Heart left ventricle (tissue), 16 donors: Measurements from ENCODE around the gene TEX261. TPM values are rescaled to one million over a fixed set of nuclear protein-coding genes. Genes with fewer than 3 reads are reported as not detected.
A peak's percentile ranks its signal among the peaks of the same experiment; 100 is the strongest.

Source experiments
- ATAC-seq, 4 donors: fragments of 200-7000 bp; cut with Tn5 transposase; one replicate each; pipeline ENCODE4 v1.9.1; 2020 to 2022; ENCODE audit warnings: moderate library complexity in 4 of 4, mild to moderate bottlenecking in 3 of 4, moderate number of reproducible peaks in 1 of 4
- DNase-seq, 5 donors: peaks; one replicate each; pipeline ENCODE4 v3.0.0-alpha.2; 2020
- H3K27ac ChIP-seq, 12 donors: fragments of 200-600 bp; sonication (generic) in 4 of 12; one replicate each; pipeline versions ENCODE4 v1.5.0 to v1.8.0; 2016 to 2022; ENCODE audit warnings: mild to moderate bottlenecking in 2 of 12
- H3K27me3 ChIP-seq, 9 donors: fragments of 200-600 bp; sonication (generic) in 2 of 9; one replicate each; pipeline versions ENCODE4 v1.5.1 to v1.8.0; 2016 to 2022; ENCODE audit warnings: mild to moderate bottlenecking in 3 of 9
- H3K36me3 ChIP-seq, 9 donors: fragments of 200-600 bp; sonication (generic) in 2 of 9; one replicate each; pipeline versions ENCODE4 v1.5.0 to v1.8.0; 2018 to 2022; ENCODE audit warnings: mild to moderate bottlenecking in 2 of 9
- H3K4me1 ChIP-seq, 12 donors: fragments of 200-600 bp; sonication (generic) in 4 of 12; one replicate each; pipeline versions ENCODE4 v1.5.0 to v1.8.0; 2016 to 2022; ENCODE audit warnings: mild to moderate bottlenecking in 3 of 12
- H3K4me3 ChIP-seq, 12 donors: fragments of 200-600 bp; sonication (generic) in 4 of 12; one replicate each; pipeline versions ENCODE4 v1.5.0 to v1.8.0; 2017 to 2022; ENCODE audit warnings: mild to moderate bottlenecking in 9 of 12, moderate library complexity in 4 of 12
- H3K9me3 ChIP-seq, 12 donors: fragments of 200-600 bp; sonication (generic) in 4 of 12; one replicate each; pipeline versions ENCODE4 v1.5.0 to v1.8.0; 2016 to 2022; ENCODE audit warnings: mild to moderate bottlenecking in 1 of 12
- CTCF ChIP-seq, 12 donors: fragments of 200-600 bp; sonication (generic) in 4 of 12; IDR thresholded peaks; one replicate each; pipeline versions ENCODE4 v1.5.0 to v1.8.0; 2018 to 2022; ENCODE audit warnings: antibody characterized with exemption in 12 of 12, mild to moderate bottlenecking in 5 of 12
- POLR2A ChIP-seq, 2 donors: fragments of 450-650 bp; IDR thresholded peaks; one replicate each; pipeline ENCODE4 v1.6.1; 2017; ENCODE audit warnings: antibody characterized with exemption in 2 of 2, mild to moderate bottlenecking in 2 of 2, moderate library complexity in 2 of 2
- WGBS, 4 donors: extraction: QIAGEN DNeasy Blood & Tissue Kit in 2 of 4; methylation state at CpG; one replicate each; pipeline versions ENCODE4 v1.1.5 to v1.1.7; 2013 to 2018; 5-methylcytosine and 5-hydroxymethylcytosine counted together
- intact Hi-C, 10 donors: fragments of 100-400 bp; cut with DNase I; formaldehyde crosslinking; loops; one replicate each; pipeline versions ENCODE4 v1.11.1 to v1.14.2; 2022
- polyA plus RNA-seq, 2 donors: library from polyadenylated mRNA; stranded (reverse); fragments of 200-250 nt; gene quantifications; one replicate each; pipeline ENCODE4 v1.2.3, GENCODE V29; 2013
- total RNA-seq, 9 donors: library from RNA; depleted of rRNA in 2 of 9; stranded (reverse); fragments of >200 nt in 2 of 9; fragmentation: NEBNext Ultra II Directional in 3 of 9; extraction: Animal tissue kit (Norgen Biotek cat#: 25700) in 3 of 9; gene quantifications; one replicate each; pipeline versions ENCODE4 v1.1.0 to v1.2.4, GENCODE V29; 2016 to 2023
- donor health status: ischemic (EF 13 %, LVEDD 7.1; RV severe dilation, severe dysfunction).
- donor health status: healthy with polysubstance abuse.
- donor health status: DM: no; HTN: yes; CAD: no.
- donor health status: DM: no; HTN: no; CAD: no.
- donor health status: ischemic (EF 25% LVEDD 6.9; RV normal size, moderate dysfunction).
- donor health status: ischemic (EF 25% LVEDD 5.7; RV mildly dilated, moderate dysfunction).
- donor health status: healthy.
- donor health status: DM: yes; HTN: yes; CAD: no.
- donor health status: ischemic (EF 35%, LVEDD 5.7; RV mildly dilated, moderate dysfunction).
- donor health status: nonischemic (EF 11% LVEDD 7.7; RV severe dilation, severe dysfunction).
- donor health status: DM: yes; HTN: yes; CAD: no.
- donor health status: PGD.
- donor health status: ischemic (EF 29% LVEDD 5.4; RV normal size, mild dysfunction).
- donor health status: nonischemic (EF 23%, LVEDD 6.1; RV moderate dilation, normal function).

Gene TEX261
- total and polyA plus RNA-seq, 11 donors = 29.2 to 69.3 (median 50.4) TPM

- DNase-seq = peak in 1 of 5 donors; percentile 25
- 37 to 43% (median 40%) methylated on average over 14 of the region's 14 CpGs for WGBS, 4 donors
- H3K36me3 ChIP-seq = no peaks in the 10 kb centered on the region
- peak overlapping the region in 10 of 12 donors; percentile 63 to 92 (median 80) for H3K27ac ChIP-seq
- ATAC-seq = peak in 1 of 4 donors; percentile 6
- TF ChIP-seq POLR2A (IDR thresholded peaks at IDR 0.05) (no peak), CTCF (IDR thresholded peaks at IDR 0.05) (peak in 2 of 12 donors; percentile 13 to 16)
- H3K27me3 ChIP-seq = no peaks in the 10 kb centered on the region
- H3K4me3 ChIP-seq = peak overlapping the region in 11 of 12 donors; percentile 52 to 73 (median 64)
- intact Hi-C loops = loop anchor here in 3 of 10 donors (1.0 kb wide), 2 partner anchors 12 to 29 kb away; no protein-coding TSS in a partner anchor
- H3K4me1 ChIP-seq = peaks cover 0 to 24% (median 15%) of the 10 kb centered on the region in 12 donors
- no peaks in the 10 kb centered on the region for H3K9me3 ChIP-seq
Measured at GRCh38 chr2:70977605-70978205, 17.0 kb downstream of the TEX261 start.

GRCh38 chr2:70975237-70975636 is 19.4 kb downstream of the TEX261 start:
- H3K36me3 ChIP-seq = no peaks in the 10 kb centered on the region

GRCh38 chr2:70974592-70974991 is 20.1 kb downstream of the TEX261 start:
- Histone ChIP-seq H3K4me1 (peaks cover 0 to 24% (median 15%) of the 10 kb centered on the region in 12 donors), H3K27me3 (peaks cover 0 to 11% (median 0%) of the 10 kb centered on the region in 9 donors), H3K4me3 (no peak overlapping the region), H3K27ac (no peak overlapping the region), H3K36me3 (no peaks in the 10 kb centered on the region), H3K9me3 (no peaks in the 10 kb centered on the region)
- 87 to 95% (median 92%) methylated on average over 3 of the region's 3 CpGs for WGBS, 4 donors
- intact Hi-C loops = no loop called here
- ATAC-seq (no peak), DNase-seq (no peak)
- TF ChIP-seq CTCF (IDR thresholded peaks at IDR 0.05) = no peak
- TF ChIP-seq POLR2A (IDR thresholded peaks at IDR 0.05) = no peak

More at GRCh38 chr2:70975237-70975636, 19.4 kb downstream of the TEX261 start:
- ATAC-seq = no peak
- Histone ChIP-seq H3K27me3 (peaks cover 0 to 11% (median 0%) of the 10 kb centered on the region in 9 donors), H3K9me3 (no peaks in the 10 kb centered on the region), H3K4me1 (peaks cover 0 to 24% (median 15%) of the 10 kb centered on the region in 12 donors), H3K4me3 (no peak overlapping the region), H3K27ac (no peak overlapping the region)
- DNase-seq = no peak
- no peak for TF ChIP-seq CTCF (IDR thresholded peaks at IDR 0.05)
- no peak for TF ChIP-seq POLR2A (IDR thresholded peaks at IDR 0.05)
- 85 to 92% (median 88%) methylated on average over 2 of the region's 2 CpGs for WGBS, 4 donors
- intact Hi-C loops = no loop called here

GRCh38 chr2:70967189-70967588 is 27.5 kb downstream of the TEX261 start:
- no peaks in the 10 kb centered on the region for H3K36me3 ChIP-seq
- WGBS, 4 donors = 60 to 82% (median 74%) methylated on average over 4 of the region's 4 CpGs
- peaks cover 5 to 38% (median 19%) of the 10 kb centered on the region in 9 donors for H3K27me3 ChIP-seq
- intact Hi-C loops = no loop called here
- DNase-seq (no peak), ATAC-seq (no peak)
- H3K9me3 ChIP-seq = no peaks in the 10 kb centered on the region
- TF ChIP-seq CTCF (IDR thresholded peaks at IDR 0.05) = no peak
- no peak for TF ChIP-seq POLR2A (IDR thresholded peaks at IDR 0.05)
- no peak overlapping the region for H3K27ac ChIP-seq
- peaks cover 0 to 12% (median 2%) of the 10 kb centered on the region in 12 donors for H3K4me1 ChIP-seq
- H3K4me3 ChIP-seq = no peak overlapping the region
